Astrocyte of the spinal cord (primary cell): ENCODE measurements around the gene RFLNA.

Experiments
- DNase-seq: peaks from one replicate; pipeline ENCODE4 v3.0.0; 2011; ENCODE audit warnings: low read depth, low spot score
- H3K4me3 ChIP-seq: 2 replicates; pipeline ENCODE4 v1.5.1; 2011; ENCODE audit warnings: low read depth, mild to moderate bottlenecking, low read length, moderate library complexity
- CTCF ChIP-seq: IDR thresholded peaks from 2 replicates; pipeline ENCODE4 v1.5.1; 2012; ENCODE audit warnings: low read depth, mild to moderate bottlenecking, low read length, inconsistent platforms
- in situ Hi-C: cut with HindIII; loops from 2 replicates; pipeline ENCODE4 v1.10.0; 2017; ENCODE audit warnings: low sequenced_read_pairs

Gene RFLNA

GRCh38 chr12:124259154-124260066 is 35.5 kb upstream of the RFLNA start:
- in situ Hi-C loops = no loop called here
- no peak for DNase-seq

GRCh38 chr12:124261885-124262284 is 33.0 kb upstream of the RFLNA start:
- in situ Hi-C loops = no loop called here
- H3K4me3 ChIP-seq = no peak overlapping the region
- no peak for TF ChIP-seq CTCF
- no peak for DNase-seq

More at GRCh38 chr12:124259154-124260066, 35.5 kb upstream of the RFLNA start:
- TF ChIP-seq CTCF = no peak
- no peak overlapping the region for H3K4me3 ChIP-seq

- in situ Hi-C loops = no loop called here
- no peak for DNase-seq
- H3K4me3 ChIP-seq = no peak overlapping the region
- no peak for TF ChIP-seq CTCF
Measured at GRCh38 chr12:124264089-124264795, 30.7 kb upstream of the RFLNA start.

- no peak overlapping the region for H3K4me3 ChIP-seq
- TF ChIP-seq CTCF = no peak
- in situ Hi-C loops = no loop called here
- no peak for DNase-seq
Measured at GRCh38 chr12:124264879-124265278, 30.0 kb upstream of the RFLNA start.

- no peak for TF ChIP-seq CTCF
Measured at GRCh38 chr12:124267205-124267778, 27.6 kb upstream of the RFLNA start.

GRCh38 chr12:124270671-124271070 is 24.2 kb upstream of the RFLNA start:
- DNase-seq = no peak
- no peak overlapping the region for H3K4me3 ChIP-seq
- no peak for TF ChIP-seq CTCF
- in situ Hi-C loops = no loop called here

More at GRCh38 chr12:124267205-124267778, 27.6 kb upstream of the RFLNA start:
- H3K4me3 ChIP-seq = no peak overlapping the region
- DNase-seq = no peak
- in situ Hi-C loops = no loop called here
